GM10266 (cell line): Measurements from ENCODE around the gene B4GALT2.

Source experiments
- DNase-seq: peaks from one replicate; pipeline ENCODE4 v3.0.0; 2012; ENCODE audit errors: extremely low spot score
- TF ChIP-seq, protein P1 (sequence below): IDR thresholded peaks from 2 replicates; pipeline ENCODE4 v1.5.1; 2012; ENCODE audit warnings: mild to moderate bottlenecking, low read depth; ENCODE audit not compliant: control insufficient read depth, insufficient read depth; ENCODE audit errors: missing control alignments

Gene B4GALT2

GRCh38 chr1:43977376-43978263, 1.4 kb upstream of the B4GALT2 start:
- TF ChIP-seq, protein P1, sequence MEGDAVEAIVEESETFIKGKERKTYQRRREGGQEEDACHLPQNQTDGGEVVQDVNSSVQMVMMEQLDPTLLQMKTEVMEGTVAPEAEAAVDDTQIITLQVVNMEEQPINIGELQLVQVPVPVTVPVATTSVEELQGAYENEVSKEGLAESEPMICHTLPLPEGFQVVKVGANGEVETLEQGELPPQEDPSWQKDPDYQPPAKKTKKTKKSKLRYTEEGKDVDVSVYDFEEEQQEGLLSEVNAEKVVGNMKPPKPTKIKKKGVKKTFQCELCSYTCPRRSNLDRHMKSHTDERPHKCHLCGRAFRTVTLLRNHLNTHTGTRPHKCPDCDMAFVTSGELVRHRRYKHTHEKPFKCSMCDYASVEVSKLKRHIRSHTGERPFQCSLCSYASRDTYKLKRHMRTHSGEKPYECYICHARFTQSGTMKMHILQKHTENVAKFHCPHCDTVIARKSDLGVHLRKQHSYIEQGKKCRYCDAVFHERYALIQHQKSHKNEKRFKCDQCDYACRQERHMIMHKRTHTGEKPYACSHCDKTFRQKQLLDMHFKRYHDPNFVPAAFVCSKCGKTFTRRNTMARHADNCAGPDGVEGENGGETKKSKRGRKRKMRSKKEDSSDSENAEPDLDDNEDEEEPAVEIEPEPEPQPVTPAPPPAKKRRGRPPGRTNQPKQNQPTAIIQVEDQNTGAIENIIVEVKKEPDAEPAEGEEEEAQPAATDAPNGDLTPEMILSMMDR = no peak
- DNase-seq = no peak

DNA sequence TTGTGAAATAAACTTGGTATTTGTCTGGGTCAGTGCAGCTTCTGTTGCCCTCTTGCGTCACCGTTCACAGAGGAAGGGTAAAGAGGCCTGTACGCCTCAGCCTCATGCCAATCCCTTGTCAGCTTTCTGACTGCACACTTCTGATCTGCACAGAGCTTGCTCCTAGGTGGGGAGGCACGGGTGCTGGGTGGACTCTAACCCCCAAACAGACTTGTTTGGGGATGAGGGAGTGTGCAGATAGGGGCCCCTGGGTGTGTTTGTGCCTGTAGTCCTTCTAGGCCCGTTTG, 803 bp upstream of the B4GALT2 start:
- TF ChIP-seq, protein P1 = no peak
- DNase-seq = no peak

DNA sequence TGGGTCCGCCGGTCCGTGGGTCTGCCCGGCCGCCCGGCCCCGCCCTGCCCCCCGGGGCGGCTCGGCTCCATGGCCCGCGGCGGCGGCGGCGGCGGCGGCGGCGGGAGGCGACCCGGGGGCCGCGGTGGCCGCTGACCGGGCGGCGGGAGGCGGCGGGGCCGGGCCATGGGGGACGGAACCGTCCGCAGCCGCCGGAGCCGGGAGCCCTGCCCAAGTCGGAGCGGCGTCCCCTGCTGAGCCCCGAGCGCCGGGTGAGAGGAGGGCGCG, 184 bp downstream of the B4GALT2 start:
- no peak for DNase-seq
- TF ChIP-seq, protein P1 = no peak

- DNase-seq = peak; percentile 74
- TF ChIP-seq, protein P1 = no peak
Observed at GRCh38 chr1:43979528-43980254, 681 bp downstream of the B4GALT2 start.

DNA sequence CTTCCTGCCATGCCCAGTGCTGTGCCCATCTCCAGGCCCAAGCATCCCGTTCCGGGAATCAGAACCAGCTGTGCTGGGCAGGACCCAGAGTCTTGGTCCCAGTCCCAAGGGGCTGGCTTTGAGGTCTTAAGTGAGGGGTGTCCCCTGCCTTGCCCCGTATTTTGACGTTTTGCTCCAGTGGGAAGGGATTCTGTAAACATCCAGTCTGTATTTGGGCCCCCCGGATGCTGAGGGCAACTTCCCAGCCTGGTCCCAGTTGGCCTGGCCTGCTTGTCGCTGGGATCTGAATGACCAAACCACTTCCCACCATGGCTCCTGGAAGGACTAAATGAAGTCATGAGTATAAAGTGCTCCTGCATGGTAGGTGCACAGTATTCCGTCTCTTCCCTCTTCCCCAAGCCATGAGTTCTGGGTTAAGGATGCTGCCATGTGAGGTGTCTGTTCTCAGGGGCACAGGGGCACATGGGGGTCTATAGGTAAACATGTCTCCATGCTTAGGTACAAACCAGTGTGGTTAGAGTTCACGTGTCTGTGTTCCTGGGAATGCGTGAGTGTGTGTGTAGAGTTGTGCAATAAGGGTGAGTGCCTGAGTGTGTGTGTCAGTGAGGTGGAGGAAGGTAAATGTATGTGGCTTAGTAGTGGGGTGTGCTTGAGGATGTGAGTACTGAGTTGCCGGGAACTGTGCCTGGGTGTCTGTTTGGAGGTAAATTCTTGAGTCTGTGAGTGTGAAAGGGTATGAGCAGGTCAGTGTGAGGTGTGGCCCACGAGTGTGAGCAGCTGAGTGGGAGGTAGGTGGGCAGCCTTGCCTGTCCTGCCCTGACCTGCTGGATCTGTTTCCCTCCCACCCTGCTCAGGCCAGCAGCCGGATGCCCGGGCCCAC, 1.5 kb downstream of the B4GALT2 start:
- TF ChIP-seq, protein P1 = no peak
- DNase-seq = no peak

DNA sequence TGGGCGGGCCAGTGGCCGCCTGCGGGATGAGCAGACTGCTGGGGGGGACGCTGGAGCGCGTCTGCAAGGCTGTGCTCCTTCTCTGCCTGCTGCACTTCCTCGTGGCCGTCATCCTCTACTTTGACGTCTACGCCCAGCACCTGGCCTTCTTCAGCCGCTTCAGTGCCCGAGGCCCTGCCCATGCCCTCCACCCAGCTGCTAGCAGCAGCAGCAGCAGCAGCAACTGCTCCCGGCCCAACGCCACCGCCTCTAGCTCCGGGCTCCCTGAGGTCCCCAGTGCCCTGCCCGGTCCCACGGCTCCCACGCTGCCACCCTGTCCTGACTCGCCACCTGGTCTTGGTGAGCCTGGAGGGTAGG, 2.1 kb downstream of the B4GALT2 start:
- TF ChIP-seq, protein P1 = no peak
- DNase-seq = no peak
